SK-N-SH treated with all-trans-retinoic acid at 6 μM for 48 hours (cell line): Measurements from ENCODE around the gene CGNL1.

Experiments used
- BACH2 ChIP-seq: fragments of 250-450 bp; sonication (Bioruptor Pico); IDR thresholded peaks from 2 replicates; pipeline ENCODE4 v1.9.0; 2021; ENCODE audit warnings: mild to moderate bottlenecking, borderline replicate concordance
- CREB5 ChIP-seq: fragments of 250-450 bp; sonication (Bioruptor Pico); IDR thresholded peaks from 2 replicates; pipeline ENCODE4 v1.5.1; 2020; ENCODE audit warnings: low read depth, mild to moderate bottlenecking, moderate library complexity
- PATZ1 ChIP-seq: fragments of 250-450 bp; sonication (Bioruptor Pico); IDR thresholded peaks from 2 replicates; pipeline ENCODE4 v1.8.0; 2020; ENCODE audit warnings: mild to moderate bottlenecking, moderate library complexity, borderline replicate concordance
- PPARA ChIP-seq: fragments of 250-450 bp; sonication (Bioruptor Pico); IDR thresholded peaks from 2 replicates; pipeline ENCODE4 v1.5.0; 2020; ENCODE audit warnings: mild to moderate bottlenecking, borderline replicate concordance
- RARB ChIP-seq: fragments of 250-450 bp; sonication (Bioruptor Pico); IDR thresholded peaks from 2 replicates; pipeline ENCODE4 v1.8.0; 2021; ENCODE audit warnings: mild to moderate bottlenecking, moderate library complexity
- TCF4 ChIP-seq: fragments of 250-450 bp; sonication (Bioruptor Pico); IDR thresholded peaks from 2 replicates; pipeline ENCODE4 v1.8.0; 2021; ENCODE audit warnings: mild to moderate bottlenecking, moderate library complexity, borderline replicate concordance
- TSHZ2 ChIP-seq: fragments of 250-450 bp; sonication (Bioruptor Pico); IDR thresholded peaks from 2 replicates; pipeline ENCODE4 v1.5.0; 2020; ENCODE audit warnings: mild to moderate bottlenecking, moderate library complexity
- ZFP3 ChIP-seq: fragments of 250-450 bp; sonication (Bioruptor Pico); IDR thresholded peaks from 2 replicates; pipeline ENCODE4 v1.5.0; 2020; ENCODE audit warnings: mild to moderate bottlenecking, moderate library complexity
- ZFP30 ChIP-seq: fragments of 450-650 bp; formaldehyde crosslinking; IDR thresholded peaks from 2 replicates; pipeline ENCODE4 v1.5.0; 2022; ENCODE audit warnings: mild to moderate bottlenecking, moderate library complexity

DNA sequence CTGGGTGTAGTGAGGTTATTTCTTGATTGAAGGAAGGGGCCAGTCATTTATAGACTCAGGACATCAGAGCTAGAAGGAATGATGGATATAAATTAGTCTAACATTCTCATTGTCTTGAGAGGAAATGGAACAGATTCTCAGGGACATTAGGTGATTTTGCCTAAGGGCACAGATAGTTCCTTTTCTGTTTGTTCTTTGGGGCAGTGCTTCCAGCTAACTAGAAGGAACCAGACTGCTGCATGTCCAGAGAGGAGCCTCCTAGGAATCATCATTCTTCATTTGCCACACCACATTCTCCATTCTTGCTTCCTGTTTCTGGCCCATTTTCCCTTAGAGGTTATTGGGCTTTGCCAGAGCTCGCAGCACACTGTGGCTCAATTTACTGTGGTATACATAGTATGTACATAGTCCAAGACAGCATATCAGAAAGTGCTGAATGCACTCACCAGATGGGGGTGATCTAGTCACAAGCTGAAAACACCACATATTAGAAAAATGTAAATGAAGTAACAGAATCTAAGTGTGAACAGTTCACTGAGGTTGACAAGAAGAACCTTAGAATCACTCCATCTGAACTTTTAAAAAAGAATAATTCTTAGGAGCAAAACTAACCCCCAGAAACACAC, 152.7 kb downstream of the CGNL1 start:
- TF ChIP-seq TCF4 (CRISPR knock-in tag): no peak
- TF ChIP-seq PATZ1: no peak
- TF ChIP-seq CREB5 (CRISPR knock-in tag): no peak
- TF ChIP-seq RARB: no peak
- TF ChIP-seq BACH2 (CRISPR knock-in tag): no peak
- TF ChIP-seq ZFP30 (CRISPR knock-in tag): no peak
- TF ChIP-seq PPARA: no peak
- TF ChIP-seq TSHZ2 (CRISPR knock-in tag): no peak
- no peak for TF ChIP-seq ZFP3 (CRISPR knock-in tag)
